HG02970 (cell line): ENCODE data around the gene SCN2A.

Experiments
- ATAC-seq: cut with Tn5 transposase; IDR thresholded peaks from one replicate; pipeline ENCODE4 v1.9.1; 2021; ENCODE audit warnings: mild to moderate bottlenecking, moderate library complexity, moderate number of reproducible peaks; ENCODE audit not compliant: unreplicated experiment, low FRiP score

Gene SCN2A

GRCh38 chr2:165406173-165406572 lies 167.0 kb downstream of the SCN2A start:
- no peak for ATAC-seq

GRCh38 chr2:165407466-165407865 lies 168.3 kb downstream of the SCN2A start:
- no peak for ATAC-seq

DNA sequence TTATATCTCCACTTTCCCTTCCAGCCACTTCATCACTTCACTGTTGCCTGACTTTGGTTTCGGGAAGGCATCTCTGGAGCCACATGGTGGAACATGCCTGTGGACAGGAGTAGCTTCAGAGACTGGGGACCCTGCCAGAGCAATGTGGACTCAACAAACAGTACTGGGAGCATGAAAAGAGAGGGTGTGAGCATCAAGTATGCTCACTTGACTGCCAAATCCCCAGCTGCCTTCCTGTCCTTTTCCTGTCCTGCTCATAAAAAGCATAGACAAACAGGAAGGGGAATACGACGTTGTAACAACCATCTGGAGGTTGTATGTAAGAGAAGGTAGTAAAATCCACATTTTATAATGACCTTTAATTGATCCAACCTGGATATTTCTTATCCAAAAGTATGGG lies 169.0 kb downstream of the SCN2A start:
- ATAC-seq, result no peak

GRCh38 chr2:165410276-165410675 lies 171.1 kb downstream of the SCN2A start:
- ATAC-seq, result no peak

DNA sequence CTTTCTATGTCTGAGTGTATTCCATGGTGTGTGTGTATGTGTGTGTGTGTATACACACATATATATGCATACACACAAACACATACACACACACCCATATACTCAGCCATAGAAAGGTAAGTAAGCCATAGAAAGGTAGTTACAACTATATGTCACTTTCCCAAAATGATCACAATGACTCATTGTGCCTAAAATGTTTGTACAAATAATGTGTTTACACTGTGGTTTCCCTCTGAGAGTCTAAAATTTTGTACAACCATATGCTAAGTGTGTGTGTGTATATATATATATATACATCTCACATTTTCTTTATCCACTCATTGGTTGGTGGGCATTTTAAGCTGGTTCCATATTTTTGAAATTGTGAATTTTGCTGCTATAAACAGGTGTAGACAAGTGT lies 175.0 kb downstream of the SCN2A start:
- ATAC-seq, result no peak

GRCh38 chr2:165417009-165417408 lies 177.8 kb downstream of the SCN2A start:
- no peak for ATAC-seq

DNA sequence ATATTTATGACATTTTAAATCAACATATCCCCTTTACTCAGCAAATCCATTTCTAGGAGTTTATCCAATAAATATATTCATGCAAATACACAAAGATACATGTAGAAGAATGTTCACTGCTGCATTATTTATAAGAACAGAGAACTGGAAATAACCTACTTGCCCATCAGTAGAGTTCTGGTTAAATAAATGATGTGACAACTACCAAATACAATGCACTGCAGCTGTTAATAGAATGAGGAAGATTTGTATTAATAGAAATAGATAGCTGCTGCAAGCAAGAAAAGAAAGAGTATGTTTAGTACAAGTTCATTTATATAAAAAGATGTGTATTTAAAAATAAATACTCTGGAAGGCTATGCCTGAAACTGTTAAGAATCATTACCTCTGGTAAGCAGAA lies 181.0 kb downstream of the SCN2A start:
- no peak for ATAC-seq

- no peak for ATAC-seq
Observed at GRCh38 chr2:165423081-165423480, 183.9 kb downstream of the SCN2A start.

- no peak for ATAC-seq
Observed at GRCh38 chr2:165425556-165425955, 186.3 kb downstream of the SCN2A start.

- ATAC-seq, result no peak
Observed at GRCh38 chr2:165427686-165428085, 188.5 kb downstream of the SCN2A start.

GRCh38 chr2:165428926-165429325 lies 189.7 kb downstream of the SCN2A start:
- ATAC-seq, result no peak

- ATAC-seq, result no peak
Observed at GRCh38 chr2:165431014-165431413, 191.8 kb downstream of the SCN2A start.

DNA sequence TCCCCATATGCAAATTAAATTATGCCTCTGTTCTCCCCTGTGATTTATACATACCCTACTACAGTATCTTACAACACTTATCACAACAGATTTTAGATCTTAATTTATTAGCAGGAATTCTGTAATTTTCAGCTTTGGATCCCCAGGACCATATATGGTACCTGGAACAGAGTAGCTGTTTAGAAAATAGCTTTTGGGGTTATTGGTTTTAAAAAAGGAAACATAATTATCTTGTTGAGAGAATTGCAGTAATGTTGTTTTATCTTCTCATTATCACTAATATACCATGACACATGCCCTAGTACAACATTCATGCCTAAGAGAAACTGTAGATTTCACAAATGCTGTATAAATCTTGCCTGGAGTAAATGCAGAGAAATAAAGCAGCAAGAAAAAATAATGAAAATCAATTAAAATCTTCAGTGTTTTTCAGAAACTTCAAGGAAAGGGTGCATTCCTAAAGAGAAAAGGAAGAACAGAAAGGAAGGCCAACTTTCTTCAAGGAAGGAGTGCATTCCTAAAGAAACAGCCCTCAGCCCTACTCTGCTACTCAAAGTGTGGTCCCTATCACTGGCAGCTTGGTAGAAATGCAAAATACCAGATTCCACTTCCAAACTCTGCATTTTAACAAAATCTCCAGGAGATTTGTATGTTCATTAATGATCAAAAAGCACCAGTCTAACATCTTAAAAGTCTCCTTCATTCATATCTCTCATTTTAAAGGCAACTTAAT lies 193.2 kb downstream of the SCN2A start:
- no peak for ATAC-seq

- ATAC-seq, result no peak
Observed at GRCh38 chr2:165434865-165435496, 195.8 kb downstream of the SCN2A start.

DNA sequence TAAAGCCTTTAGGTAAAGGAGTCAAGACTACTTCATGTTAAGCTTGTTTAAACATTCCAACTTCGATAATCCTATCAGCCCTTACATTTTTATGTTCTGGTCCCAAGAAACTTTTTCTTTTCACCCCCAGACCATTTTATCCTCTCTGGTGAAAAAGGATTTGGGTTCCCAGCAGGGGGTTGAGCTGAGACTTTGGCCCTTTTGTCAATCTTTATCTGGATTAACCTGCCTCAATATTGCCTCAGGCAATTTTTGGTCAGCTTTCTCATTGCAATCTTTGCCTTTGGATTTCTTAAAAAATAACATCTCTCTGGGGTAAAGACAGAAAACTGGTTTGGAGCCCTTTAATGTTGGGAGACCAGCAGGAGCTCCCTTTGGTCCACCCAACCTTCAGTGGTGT lies 196.4 kb downstream of the SCN2A start:
- no peak for ATAC-seq

GRCh38 chr2:165436559-165436958 lies 197.3 kb downstream of the SCN2A start:
- ATAC-seq, result no peak

DNA sequence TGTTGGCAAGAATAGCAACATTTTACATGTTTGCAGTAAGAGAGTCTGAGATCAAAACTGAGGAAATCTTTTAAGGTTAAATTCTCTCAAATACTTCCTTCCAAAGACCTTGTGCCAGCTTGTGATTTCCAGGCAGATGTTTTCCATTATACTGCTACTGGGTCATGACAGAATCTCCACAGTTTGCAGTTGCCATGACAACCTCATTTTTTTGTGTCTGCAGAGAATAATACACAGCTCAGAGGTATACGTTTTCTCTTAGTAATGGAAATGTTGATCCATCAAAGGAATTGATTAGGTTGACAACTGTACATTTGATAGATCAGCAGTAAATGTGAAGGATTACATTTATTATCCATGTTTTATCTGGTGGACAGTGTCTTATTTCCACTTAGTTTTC lies 201.2 kb downstream of the SCN2A start:
- no peak for ATAC-seq
